CD4-positive, alpha-beta memory T cell (primary cell): Measurements from ENCODE around the gene IL17B. TPM values are rescaled to one million over a fixed set of nuclear protein-coding genes. Genes with fewer than 3 reads are reported as not detected.
A peak's percentile ranks its signal among the peaks of the same experiment; 100 is the strongest.

Source experiments
- CTCF ChIA-PET: fragments of 350-600 bp; sonication (Branson Sonifier 250); formaldehyde crosslinking; loops from one replicate; lab custom pipeline; 2021; ENCODE audit warnings: inconsistent platforms; ENCODE audit not compliant: partially characterized antibody; lab: Charles Lee
- POLR2A ChIA-PET: fragments of 350-600 bp; sonication (Branson Sonifier 250); formaldehyde crosslinking; loops from one replicate; lab custom pipeline; 2021; ENCODE audit not compliant: partially characterized antibody; lab: Charles Lee
- DNase-seq, 5 donors: peaks; one replicate each; pipeline versions ENCODE4 v3.0.0 to v3.0.0-alpha.2; 2020 to 2022; ENCODE audit warnings: mixed read lengths in 1 of 5
- H3K27ac ChIP-seq: one replicate; pipeline ENCODE4 v1.7.0; 2013; ENCODE audit warnings: low read depth, low read length
- H3K27me3 ChIP-seq: 2 replicates; pipeline ENCODE4 v1.7.0; 2013; ENCODE audit warnings: mild to moderate bottlenecking, low read length, moderate library complexity; ENCODE audit not compliant: insufficient read depth
- H3K36me3 ChIP-seq: 2 replicates; pipeline ENCODE4 v1.7.0; 2013; ENCODE audit warnings: mild to moderate bottlenecking, low read length, moderate library complexity; ENCODE audit not compliant: insufficient read depth
- H3K4me1 ChIP-seq: 2 replicates; pipeline ENCODE4 v1.7.0; 2013; ENCODE audit warnings: mild to moderate bottlenecking, low read length, moderate library complexity; ENCODE audit not compliant: insufficient read depth
- H3K4me3 ChIP-seq, 2 donors: one replicate each; pipeline ENCODE4 v1.7.0; 2013; ENCODE audit warnings: low read length in 2 of 2, mild to moderate bottlenecking in 1 of 2
- H3K9me3 ChIP-seq, 2 donors: one replicate each; pipeline ENCODE4 v1.7.0; 2013; ENCODE audit warnings: low read length in 2 of 2, control low read depth in 1 of 2; ENCODE audit not compliant: control insufficient read depth in 1 of 2
- H3K27ac Mint-ChIP-seq, 7 donors: one replicate each; pipeline ENCODE4 v1.8.0; 2020 to 2021; ENCODE audit warnings: mixed read lengths in 7 of 7, mild to moderate bottlenecking in 6 of 7, inconsistent platforms in 3 of 7, moderate library complexity in 3 of 7
- H3K27me3 Mint-ChIP-seq, 2 donors: one replicate each; pipeline ENCODE4 v1.8.0; 2020 to 2021; ENCODE audit warnings: mixed read lengths in 2 of 2
- H3K36me3 Mint-ChIP-seq, 2 donors: one replicate each; pipeline ENCODE4 v1.8.0; 2020 to 2021; ENCODE audit warnings: mixed read lengths in 2 of 2, inconsistent platforms in 1 of 2, mild to moderate bottlenecking in 1 of 2
- H3K4me1 Mint-ChIP-seq, 4 donors: one replicate each; pipeline ENCODE4 v1.8.0; 2020 to 2021; ENCODE audit warnings: mixed read lengths in 4 of 4, mild to moderate bottlenecking in 1 of 4
- H3K4me3 Mint-ChIP-seq, 8 donors: one replicate each; pipeline ENCODE4 v1.8.0; 2020 to 2021; ENCODE audit warnings: mixed read lengths in 8 of 8, mild to moderate bottlenecking in 7 of 8, moderate library complexity in 6 of 8, inconsistent platforms in 3 of 8
- H3K9me3 Mint-ChIP-seq, 8 donors: one replicate each; pipeline ENCODE4 v1.8.0; 2020 to 2021; ENCODE audit warnings: mixed read lengths in 8 of 8, mild to moderate bottlenecking in 5 of 8, inconsistent platforms in 3 of 8, moderate library complexity in 1 of 8
- intact Hi-C: fragments of 100-400 bp; cut with micrococcal nuclease; formaldehyde crosslinking; loops from one replicate; pipeline ENCODE4 v1.15.1; 2023
- polyA plus RNA-seq, 2 donors: library from polyadenylated mRNA; unstranded; fragments of 300-500 nt; fragmentation: Illumina TruSeq; gene quantifications; one replicate each; pipeline ENCODE4 v1.2.3, GENCODE V29; 2021
- total RNA-seq, 2 experiments: library from RNA; stranded (reverse); gene quantifications; one replicate each; pipeline ENCODE4 v1.2.3, GENCODE V29; 2021

IL17B gene
- total and polyA plus RNA-seq, 4 experiments from 2014 or later, result not detected

DNA sequence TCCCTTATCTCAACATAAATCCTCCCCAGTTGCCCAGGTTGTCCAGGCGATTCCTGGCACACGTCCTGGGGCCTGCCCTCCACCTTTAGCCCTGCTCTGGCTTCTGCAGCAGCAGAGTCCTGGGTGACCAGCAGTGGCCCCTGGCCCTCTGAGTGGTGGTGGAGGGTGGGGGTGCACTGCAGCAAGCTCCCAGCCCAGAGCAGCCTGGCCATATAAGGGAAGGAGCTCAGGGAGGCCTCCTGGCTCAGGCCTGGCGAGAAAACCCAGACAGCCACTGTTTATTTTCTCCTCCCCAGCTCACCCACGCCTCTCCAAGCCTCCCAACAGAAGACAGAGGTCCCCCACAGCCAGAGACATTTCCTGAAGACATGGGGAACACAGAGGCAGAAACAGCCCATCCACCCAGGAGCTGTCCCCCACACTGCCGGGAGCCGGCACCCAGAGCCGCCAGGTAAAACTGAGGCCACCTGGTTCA lies 44.7 kb upstream of the IL17B start:
- H3K4me3 ChIP-seq, result no peak overlapping the region
- peaks cover 0 to 4% (median under 1%) of the 10 kb centered on the region in 4 donors for H3K4me1 Mint-ChIP-seq
- H3K36me3 ChIP-seq, result no peaks in the 10 kb centered on the region
- no peaks in the 10 kb centered on the region for H3K9me3 Mint-ChIP-seq
- peaks cover 0 to 8% of the 10 kb centered on the region in 2 donors for H3K27me3 Mint-ChIP-seq
- H3K4me3 Mint-ChIP-seq, result no peak overlapping the region
- ChIA-PET POLR2A (no interaction called here), CTCF (interaction anchor here (1.4 to 2.1 kb wide), 4 partner anchors 9 to 55 kb away, joined by 3 to 10 read pairs (median 5); no protein-coding TSS in a partner anchor)
- H3K27me3 ChIP-seq, result no peaks in the 10 kb centered on the region
- H3K27ac Mint-ChIP-seq, result no peak overlapping the region
- H3K36me3 Mint-ChIP-seq, result no peaks in the 10 kb centered on the region
- H3K4me1 ChIP-seq, result no peaks in the 10 kb centered on the region
- no peaks in the 10 kb centered on the region for H3K9me3 ChIP-seq
- intact Hi-C loops, result no loop called here
- no peak for DNase-seq
- no peak overlapping the region for H3K27ac ChIP-seq

DNA sequence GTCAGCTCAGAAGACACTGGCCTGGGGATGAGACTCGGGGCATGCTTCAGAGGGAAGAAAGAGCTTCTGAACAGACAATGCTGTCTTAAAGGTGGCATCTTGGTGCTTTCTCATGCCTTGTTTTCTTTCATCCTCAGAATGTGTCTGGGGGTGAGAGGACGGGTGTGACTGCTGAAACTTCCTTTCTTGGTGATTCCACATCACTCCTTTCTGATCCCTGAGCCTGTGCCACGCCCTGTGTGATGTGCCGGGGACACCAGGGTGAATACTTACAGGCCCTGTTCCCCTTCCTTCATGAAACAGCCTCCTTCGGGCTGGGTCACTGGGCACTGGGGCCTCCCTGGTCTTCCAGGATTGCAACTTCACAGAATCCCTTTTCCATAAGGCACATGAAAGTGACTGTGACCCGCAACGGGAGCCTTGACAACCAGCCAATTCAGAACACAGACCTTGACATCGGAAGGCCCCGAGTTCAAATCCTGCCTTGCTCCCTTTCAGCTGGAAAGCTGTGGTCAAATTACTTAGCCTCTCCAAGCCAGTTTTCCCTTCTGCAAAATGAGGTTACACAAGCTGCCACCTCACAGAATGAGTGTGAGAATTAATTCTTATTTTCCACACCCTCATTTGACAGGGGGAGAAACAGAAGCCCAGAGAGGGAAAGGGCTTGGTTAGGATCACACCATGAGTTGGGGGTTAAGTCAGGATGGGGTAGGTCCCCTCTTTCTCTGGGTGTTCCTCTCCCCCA lies 44.1 kb upstream of the IL17B start:
- H3K9me3 Mint-ChIP-seq, result no peaks in the 10 kb centered on the region
- H3K27ac ChIP-seq, result no peak overlapping the region
- no peaks in the 10 kb centered on the region for H3K36me3 ChIP-seq
- no peaks in the 10 kb centered on the region for H3K4me1 ChIP-seq
- H3K4me3 Mint-ChIP-seq, result no peak overlapping the region
- intact Hi-C loops, result no loop called here
- no peaks in the 10 kb centered on the region for H3K36me3 Mint-ChIP-seq
- H3K9me3 ChIP-seq, result no peaks in the 10 kb centered on the region
- peaks cover 0 to 8% of the 10 kb centered on the region in 2 donors for H3K27me3 Mint-ChIP-seq
- H3K4me1 Mint-ChIP-seq, result peaks cover 0 to 4% (median under 1%) of the 10 kb centered on the region in 4 donors
- ChIA-PET POLR2A (no interaction called here), CTCF (interaction anchor here (0.7 to 2.6 kb wide), 5 partner anchors 10 to 106 kb away, joined by 3 to 16 read pairs (median 4); no protein-coding TSS in a partner anchor)
- H3K27ac Mint-ChIP-seq, result no peak overlapping the region
- DNase-seq, result no peak
- H3K27me3 ChIP-seq, result no peaks in the 10 kb centered on the region
- H3K4me3 ChIP-seq, result no peak overlapping the region

DNA sequence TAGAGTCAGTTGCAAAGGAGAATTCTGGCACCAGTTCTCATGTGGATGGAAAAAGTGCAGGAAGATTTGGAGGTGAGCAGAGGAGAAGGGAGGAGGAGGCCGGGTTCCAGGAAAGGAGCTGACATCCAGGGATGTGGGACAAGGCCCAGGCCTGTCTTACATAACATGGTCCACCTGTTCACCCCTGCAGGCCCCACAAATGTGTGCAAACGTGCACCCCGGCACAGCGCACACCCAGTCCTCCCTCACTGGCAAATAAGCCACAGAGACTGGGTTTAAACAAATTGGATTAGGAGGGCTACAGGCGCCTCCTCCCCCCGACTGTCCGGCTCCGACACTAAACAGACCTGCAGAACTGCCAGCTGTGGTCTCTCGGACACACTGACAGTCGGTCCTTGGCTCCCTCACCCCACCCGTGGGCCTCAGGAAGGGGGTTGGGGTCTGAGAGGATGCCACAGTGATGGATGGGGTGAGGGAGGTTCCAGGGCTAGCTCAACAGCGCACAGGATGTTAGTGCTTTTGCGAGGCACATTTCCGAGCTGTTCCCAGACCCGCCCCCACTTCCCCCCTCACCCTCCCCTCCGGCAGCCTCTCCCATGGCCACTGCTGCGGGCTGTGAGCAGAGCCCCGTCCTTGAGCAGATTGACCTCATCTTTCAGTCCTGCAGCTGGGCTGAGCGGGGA lies 43.4 kb upstream of the IL17B start:
- POLR2A ChIA-PET, result no interaction called here
- CTCF ChIA-PET, result interaction anchor here (0.7 to 2.6 kb wide), 3 partner anchors 12 to 106 kb away, joined by 4 to 16 read pairs (median 4); no protein-coding TSS in a partner anchor
- Histone ChIP-seq H3K27me3 (no peaks in the 10 kb centered on the region), H3K4me1 (no peaks in the 10 kb centered on the region), H3K9me3 (no peaks in the 10 kb centered on the region), H3K4me3 (no peak overlapping the region), H3K36me3 (no peaks in the 10 kb centered on the region), H3K27ac (no peak overlapping the region)
- H3K36me3 Mint-ChIP-seq, result no peaks in the 10 kb centered on the region
- intact Hi-C loops, result no loop called here
- no peaks in the 10 kb centered on the region for H3K9me3 Mint-ChIP-seq
- H3K27me3 Mint-ChIP-seq, result peaks cover 2 to 11% of the 10 kb centered on the region in 2 donors
- H3K27ac Mint-ChIP-seq, result peak overlapping the region in 1 of 7 donors; percentile 9
- DNase-seq, result no peak
- H3K4me1 Mint-ChIP-seq, result peaks cover 0 to 4% (median under 1%) of the 10 kb centered on the region in 4 donors
- no peak overlapping the region for H3K4me3 Mint-ChIP-seq

DNA sequence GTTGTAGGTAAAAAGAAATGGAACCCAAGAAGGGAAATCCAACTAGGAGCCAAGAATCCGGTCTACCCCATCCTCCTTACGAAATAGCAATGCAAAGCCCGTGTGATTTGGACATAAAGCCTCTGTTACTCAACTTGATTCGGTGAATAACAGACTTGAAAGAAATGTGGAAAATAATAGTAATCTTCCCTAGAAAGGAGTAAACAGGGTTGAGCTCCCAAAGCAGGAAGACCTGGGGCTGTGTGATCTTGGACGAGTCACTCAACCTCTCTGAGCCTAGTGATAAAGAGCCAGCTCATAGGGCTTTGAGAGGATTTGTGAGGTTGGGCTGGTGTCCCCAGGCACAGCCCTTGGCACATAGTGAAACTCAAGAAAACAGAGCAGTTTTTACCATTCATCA lies 42.7 kb upstream of the IL17B start:
- no peak overlapping the region for H3K4me3 Mint-ChIP-seq
- Histone ChIP-seq H3K27ac (no peak overlapping the region), H3K9me3 (no peaks in the 10 kb centered on the region), H3K27me3 (no peaks in the 10 kb centered on the region), H3K4me3 (no peak overlapping the region), H3K4me1 (no peaks in the 10 kb centered on the region), H3K36me3 (no peaks in the 10 kb centered on the region)
- POLR2A ChIA-PET, result no interaction called here
- peaks cover 0 to 4% (median under 1%) of the 10 kb centered on the region in 4 donors for H3K4me1 Mint-ChIP-seq
- peak overlapping the region in 1 of 7 donors; percentile 9 for H3K27ac Mint-ChIP-seq
- intact Hi-C loops, result no loop called here
- H3K36me3 Mint-ChIP-seq, result no peaks in the 10 kb centered on the region
- CTCF ChIA-PET, result interaction anchor here (2.0 to 2.6 kb wide), 2 partner anchors 12 to 20 kb away, joined by 4 to 16 read pairs; no protein-coding TSS in a partner anchor
- no peak for DNase-seq
- no peaks in the 10 kb centered on the region for H3K9me3 Mint-ChIP-seq
- H3K27me3 Mint-ChIP-seq, result peaks cover 3 to 11% of the 10 kb centered on the region in 2 donors

DNA sequence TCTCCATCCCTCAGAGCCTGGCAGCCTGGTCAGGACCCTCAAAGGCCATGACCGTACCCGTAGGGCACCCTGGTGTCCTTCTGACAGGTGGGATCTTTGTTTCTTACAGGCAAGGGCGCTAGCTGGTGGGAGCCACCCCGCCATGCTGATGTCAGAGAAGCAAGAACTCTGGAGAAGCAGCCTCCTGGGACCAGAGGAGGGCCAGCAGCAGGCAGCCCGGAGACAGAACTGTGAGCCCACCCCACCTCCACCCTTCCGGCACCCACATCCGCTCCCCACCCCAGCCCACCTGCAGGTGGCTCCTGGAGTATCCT lies 42.2 kb upstream of the IL17B start:
- Mint-ChIP-seq H3K4me1 (peaks cover 0 to 4% (median under 1%) of the 10 kb centered on the region in 4 donors), H3K36me3 (no peaks in the 10 kb centered on the region), H3K27me3 (peaks cover 3 to 11% of the 10 kb centered on the region in 2 donors), H3K27ac (no peak overlapping the region), H3K4me3 (no peak overlapping the region), H3K9me3 (no peaks in the 10 kb centered on the region)
- no peak overlapping the region for H3K4me3 ChIP-seq
- POLR2A ChIA-PET, result no interaction called here
- no peak overlapping the region for H3K27ac ChIP-seq
- intact Hi-C loops, result no loop called here
- no peaks in the 10 kb centered on the region for H3K9me3 ChIP-seq
- no peak for DNase-seq
- H3K36me3 ChIP-seq, result no peaks in the 10 kb centered on the region
- no peaks in the 10 kb centered on the region for H3K27me3 ChIP-seq
- CTCF ChIA-PET, result interaction anchor here (2.6 kb wide), 1 partner anchor 13 kb away, joined by 16 read pairs; no protein-coding TSS in a partner anchor
- H3K4me1 ChIP-seq, result no peaks in the 10 kb centered on the region

DNA sequence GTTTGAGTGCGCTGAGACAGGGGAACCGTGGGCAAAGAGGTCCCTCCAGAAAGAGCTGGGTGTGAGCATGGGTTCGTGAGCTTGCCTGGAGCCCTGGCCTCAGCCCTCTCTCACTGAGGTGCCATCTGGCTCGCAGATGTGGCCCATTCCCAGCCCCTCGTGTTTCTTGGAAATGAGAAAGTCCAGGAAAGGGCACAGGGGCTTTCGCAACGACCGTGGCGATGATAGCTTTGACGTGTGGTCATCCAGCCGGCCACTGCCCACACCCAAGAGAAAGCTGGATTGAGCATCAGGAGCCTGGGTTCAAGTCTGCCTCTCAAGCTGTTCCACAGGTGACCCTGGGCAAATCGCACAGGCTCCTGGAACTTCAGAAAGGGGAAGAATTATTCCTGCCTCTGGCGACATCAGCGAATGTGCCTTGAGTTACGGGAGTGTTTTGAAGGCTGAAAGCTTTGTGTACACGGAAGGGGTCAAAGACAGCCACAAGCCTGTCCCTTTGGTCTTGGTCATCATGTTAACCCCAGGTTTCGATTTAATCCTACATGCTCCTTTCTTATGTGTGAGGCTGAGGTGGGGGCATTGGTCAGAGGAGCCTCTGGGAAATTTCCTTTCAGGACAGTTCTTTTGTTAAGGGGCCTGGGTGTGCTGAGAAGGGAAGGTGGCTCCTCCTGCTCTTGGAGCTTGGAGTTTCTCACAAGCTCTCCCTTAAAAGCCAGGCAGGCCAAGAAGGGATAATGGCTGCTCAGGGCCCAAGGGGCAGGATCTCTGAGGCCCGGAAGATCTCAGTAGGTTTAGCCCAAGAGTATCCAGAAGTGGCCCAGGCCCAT lies 41.7 kb upstream of the IL17B start:
- no peak overlapping the region for H3K4me3 Mint-ChIP-seq
- peaks cover 3 to 11% of the 10 kb centered on the region in 2 donors for H3K27me3 Mint-ChIP-seq
- no peak overlapping the region for H3K27ac Mint-ChIP-seq
- H3K9me3 Mint-ChIP-seq, result no peaks in the 10 kb centered on the region
- ChIA-PET POLR2A (no interaction called here), CTCF (interaction anchor here (0.9 to 2.6 kb wide), 2 partner anchors 12 to 14 kb away, joined by 3 to 16 read pairs; no protein-coding TSS in a partner anchor)
- no peaks in the 10 kb centered on the region for H3K36me3 Mint-ChIP-seq
- Histone ChIP-seq H3K27me3 (no peaks in the 10 kb centered on the region), H3K36me3 (no peaks in the 10 kb centered on the region), H3K27ac (no peak overlapping the region), H3K4me3 (no peak overlapping the region), H3K9me3 (no peaks in the 10 kb centered on the region), H3K4me1 (no peaks in the 10 kb centered on the region)
- intact Hi-C loops, result no loop called here
- DNase-seq, result no peak
- peaks cover 0 to 4% (median under 1%) of the 10 kb centered on the region in 4 donors for H3K4me1 Mint-ChIP-seq
